H1 (cell line): ENCODE results near the gene RAB5B. TPM values are rescaled to one million over a fixed set of nuclear protein-coding genes. Genes with fewer than 3 reads are reported as not detected.

Experiments used
- CTCF ChIA-PET: fragments of 300-600 bp; sonication (Branson Sonifier 250); formaldehyde crosslinking; loops from one replicate; lab custom pipeline; 2021; ENCODE audit not compliant: partially characterized antibody; lab: Charles Lee
- POLR2A ChIA-PET: fragments of 300-600 bp; sonication (Branson Sonifier 250); formaldehyde crosslinking; loops from one replicate; lab custom pipeline; 2021; ENCODE audit warnings: inconsistent platforms; ENCODE audit not compliant: partially characterized antibody; lab: Charles Lee
- DNase-seq, 2 experiments: peaks; one replicate each; pipeline versions ENCODE4 v3.0.0 to v3.0.0-alpha.2; 2010 to 2022; ENCODE audit warnings: low spot score in 2 of 2, low read depth in 1 of 2, mixed read lengths in 1 of 2
- FAIRE-seq: peaks from 2 replicates; lab custom pipeline; 2011; peaks lifted over from hg19 to GRCh38; lab: Jason Lieb, UNC
- H2AFZ ChIP-seq: 2 replicates; pipeline ENCODE4 v1.8.1; 2012; ENCODE audit warnings: low read length, inconsistent platforms
- H2AK5ac ChIP-seq: 2 replicates; pipeline ENCODE4 v1.6.1; 2013; ENCODE audit warnings: low read depth, low read length
- H2BK120ac ChIP-seq: replicated peaks from 2 replicates; pipeline ENCODE3; 2013; ENCODE audit warnings: low read depth, low read length, inconsistent platforms
- H2BK12ac ChIP-seq: 2 replicates; pipeline ENCODE4 v1.6.1; 2013; ENCODE audit warnings: low read depth, low read length
- H2BK15ac ChIP-seq: 2 replicates; pipeline ENCODE4 v1.6.1; 2013; ENCODE audit warnings: low read length
- H2BK20ac ChIP-seq: 2 replicates; pipeline ENCODE4 v1.6.1; 2013; ENCODE audit warnings: low read length
- H2BK5ac ChIP-seq: 2 replicates; pipeline ENCODE4 v1.6.1; 2013; ENCODE audit warnings: low read depth, low read length
- H3K14ac ChIP-seq: 2 replicates; pipeline ENCODE4 v1.6.1; 2013; ENCODE audit warnings: inconsistent platforms; ENCODE audit not compliant: insufficient read length
- H3K18ac ChIP-seq: 2 replicates; pipeline ENCODE4 v1.6.1; 2013; ENCODE audit warnings: low read length; ENCODE audit errors: extremely low read depth
- H3K23ac ChIP-seq: 2 replicates; pipeline ENCODE4 v1.6.1; 2013; ENCODE audit warnings: inconsistent platforms; ENCODE audit not compliant: insufficient read length
- H3K23me2 ChIP-seq: 2 replicates; pipeline ENCODE4 v1.6.1; 2013; ENCODE audit warnings: low read depth, low read length
- H3K27ac ChIP-seq: 2 replicates; pipeline ENCODE4 v1.6.1; 2011; ENCODE audit warnings: low read depth, low read length, inconsistent platforms
- H3K27me3 ChIP-seq, 4 experiments: replicated peaks in 1 of 4; 1 replicate in 1 of 4; 2 replicates in 3 of 4; pipeline versions ENCODE4 v1.6.1 to v1.8.1; 2011 to 2013; ENCODE audit warnings: low read length in 3 of 4, mild to moderate bottlenecking in 3 of 4, inconsistent platforms in 2 of 4, mixed read lengths in 2 of 4, moderate library complexity in 1 of 4; ENCODE audit not compliant: control insufficient read depth in 3 of 4, insufficient read depth in 3 of 4; ENCODE audit errors: extremely low read depth in 1 of 4
- H3K36me3 ChIP-seq, 4 experiments: 2 replicates each; pipeline versions ENCODE4 v1.6.1 to v1.8.1; 2011 to 2013; ENCODE audit warnings: mild to moderate bottlenecking in 4 of 4, low read length in 3 of 4, moderate library complexity in 2 of 4, control low read depth in 1 of 4, inconsistent platforms in 1 of 4; ENCODE audit not compliant: insufficient read depth in 4 of 4, control insufficient read depth in 2 of 4
- H3K4ac ChIP-seq: replicated peaks from 2 replicates; pipeline ENCODE3; 2013; ENCODE audit warnings: low read length, low read depth, mixed read lengths, inconsistent platforms; ENCODE audit not compliant: insufficient read length
- H3K4me1 ChIP-seq, 4 experiments: replicated peaks in 1 of 4; 1 replicate in 1 of 4; 2 replicates in 3 of 4; pipeline versions ENCODE4 v1.6.1 to v1.8.1; 2011 to 2013; ENCODE audit warnings: low read length in 3 of 4, inconsistent platforms in 2 of 4, mixed read lengths in 1 of 4; ENCODE audit not compliant: insufficient read depth in 4 of 4, control insufficient read depth in 3 of 4
- H3K4me2 ChIP-seq, 2 experiments: 2 replicates each; pipeline versions ENCODE4 v1.6.1 to v1.8.1; 2011 to 2013; ENCODE audit warnings: low read depth in 2 of 2, low read length in 2 of 2, control low read depth in 1 of 2, inconsistent platforms in 1 of 2, mild to moderate bottlenecking in 1 of 2; ENCODE audit not compliant: insufficient read depth in 1 of 2
- H3K4me3 ChIP-seq, 4 experiments: fragments of 200-600, 300-600 bp in 1 of 4; sonication (generic), shearing (Covaris generic), sonication (Bioruptor Twin) in 1 of 4; 2 replicates each; pipeline versions ENCODE4 v1.5.1 to v1.8.1; 2011 to 2016; ENCODE audit warnings: low read length in 4 of 4, low read depth in 3 of 4, control low read depth in 2 of 4, inconsistent platforms in 2 of 4, mild to moderate bottlenecking in 2 of 4, mixed read lengths in 1 of 4, moderate library complexity in 1 of 4; ENCODE audit not compliant: insufficient read depth in 2 of 4; ENCODE audit errors: extremely low read depth in 1 of 4
- H3K56ac ChIP-seq: replicated peaks from 2 replicates; pipeline ENCODE3; 2013; ENCODE audit warnings: low read depth, mild to moderate bottlenecking, mixed read lengths, low read length, inconsistent platforms; ENCODE audit not compliant: insufficient read length
- H3K79me1 ChIP-seq: 2 replicates; pipeline ENCODE4 v1.6.1; 2013; ENCODE audit warnings: low read depth, low read length, control low read depth
- H3K79me2 ChIP-seq, 2 experiments: 2 replicates each; pipeline versions ENCODE4 v1.6.1 to v1.8.1; 2012 to 2013; ENCODE audit warnings: low read length in 2 of 2, mild to moderate bottlenecking in 2 of 2, inconsistent platforms in 1 of 2; ENCODE audit not compliant: insufficient read depth in 2 of 2, control insufficient read depth in 1 of 2
- H3K9ac ChIP-seq, 4 experiments: replicated peaks in 1 of 4; 1 replicate in 1 of 4; 2 replicates in 3 of 4; pipeline versions ENCODE4 v1.6.1 to v1.8.1; 2011 to 2013; ENCODE audit warnings: low read depth in 3 of 4, low read length in 3 of 4, control low read depth in 2 of 4, mild to moderate bottlenecking in 2 of 4, moderate library complexity in 2 of 4, inconsistent platforms in 1 of 4; ENCODE audit errors: extremely low read depth in 1 of 4
- H3K9me3 ChIP-seq, 2 experiments: 2 replicates each; pipeline versions ENCODE4 v1.6.1 to v1.8.1; 2012 to 2013; ENCODE audit warnings: mild to moderate bottlenecking in 2 of 2, moderate library complexity in 2 of 2, control low read depth in 1 of 2, inconsistent platforms in 1 of 2, low read depth in 1 of 2, low read length in 1 of 2, mixed read lengths in 1 of 2; ENCODE audit not compliant: insufficient read depth in 2 of 2
- H4K20me1 ChIP-seq, 2 experiments: replicated peaks in 1 of 2; 2 replicates each; pipeline versions ENCODE3 to v1.8.1; 2011 to 2013; ENCODE audit warnings: inconsistent platforms in 2 of 2, low read length in 2 of 2, mild to moderate bottlenecking in 1 of 2; ENCODE audit not compliant: insufficient read depth in 2 of 2, control insufficient read depth in 1 of 2
- H4K5ac ChIP-seq: 2 replicates; pipeline ENCODE4 v1.6.1; 2013; ENCODE audit warnings: low read length, low read depth, mixed read lengths, inconsistent platforms; ENCODE audit not compliant: insufficient read length
- H4K8ac ChIP-seq: 2 replicates; pipeline ENCODE4 v1.8.0; 2013; ENCODE audit warnings: mild to moderate bottlenecking, moderate library complexity, low read length, inconsistent platforms; ENCODE audit not compliant: insufficient read depth; ENCODE audit errors: extremely low read depth
- H4K91ac ChIP-seq: replicated peaks from 2 replicates; pipeline ENCODE3; 2013; ENCODE audit warnings: low read length, mixed read lengths, inconsistent platforms; ENCODE audit not compliant: insufficient read length
- ASH2L ChIP-seq: fragments of 200-600, 300-600 bp; sonication (generic); IDR thresholded peaks from one replicate; pipeline ENCODE4 v1.7.1; 2017; ENCODE audit warnings: low read length
- CHD2 ChIP-seq: IDR thresholded peaks from 2 replicates; pipeline ENCODE4 v1.6.1; 2012; ENCODE audit warnings: low read length, improper control_type of control experiment
- CTBP2 ChIP-seq: IDR thresholded peaks from 2 replicates; pipeline ENCODE4 v1.7.0; 2011; ENCODE audit warnings: borderline replicate concordance, mild to moderate bottlenecking, moderate library complexity, mixed read lengths, low read length; ENCODE audit not compliant: insufficient read depth, insufficient read length
- HDAC6 ChIP-seq: IDR thresholded peaks from one replicate; pipeline ENCODE4 v1.7.1; 2012; ENCODE audit warnings: low read depth, mild to moderate bottlenecking, inconsistent platforms, low read length, moderate library complexity
- KDM4A ChIP-seq: IDR thresholded peaks from one replicate; pipeline ENCODE4 v1.7.1; 2012; ENCODE audit warnings: low read depth, mild to moderate bottlenecking, moderate library complexity, low read length, inconsistent platforms; ENCODE audit not compliant: severe bottlenecking
- KDM5A ChIP-seq: fragments of 200-600 bp; IDR thresholded peaks from 2 replicates; pipeline ENCODE4 v1.7.1; 2012; ENCODE audit warnings: mild to moderate bottlenecking, low read length, inconsistent platforms, mixed read lengths
- NRF1 ChIP-seq: IDR thresholded peaks from 2 replicates; pipeline ENCODE4 v1.6.1; 2011; ENCODE audit warnings: mild to moderate bottlenecking, low read depth, low read length, improper control_type of control experiment
- POLR2A ChIP-seq, 2 experiments: IDR thresholded peaks; 1 replicate in 1 of 2; 2 replicates in 1 of 2; pipeline ENCODE4 v1.6.1; 2011; ENCODE audit warnings: low read depth in 2 of 2, low read length in 2 of 2, mild to moderate bottlenecking in 2 of 2; ENCODE audit errors: control extremely low read depth in 1 of 2
- POU5F1 ChIP-seq: IDR thresholded peaks from 2 replicates; pipeline ENCODE4 v1.6.1; 2011; ENCODE audit warnings: low read depth, mild to moderate bottlenecking, low read length, moderate library complexity
- RFX5 ChIP-seq: IDR thresholded peaks from 2 replicates; pipeline ENCODE4 v1.6.1; 2011; ENCODE audit warnings: low read depth, low read length, improper control_type of control experiment, borderline replicate concordance
- SIX5 ChIP-seq: IDR thresholded peaks from 2 replicates; pipeline ENCODE4 v1.6.1; 2011; ENCODE audit warnings: mild to moderate bottlenecking, low read depth, low read length
- TAF1 ChIP-seq: IDR thresholded peaks from 2 replicates; pipeline ENCODE4 v1.6.1; 2011; ENCODE audit warnings: mild to moderate bottlenecking, low read depth, low read length
- TAF7 ChIP-seq: optimal IDR thresholded peaks from 2 replicates; pipeline ENCODE3; 2011; ENCODE audit warnings: low read depth, mild to moderate bottlenecking, inconsistent platforms, low read length, moderate library complexity, borderline replicate concordance
- TCF12 ChIP-seq: IDR thresholded peaks from 2 replicates; pipeline ENCODE4 v1.6.1; 2011; ENCODE audit warnings: low read depth, mild to moderate bottlenecking, low read length
- WGBS, 2 experiments: shearing (Covaris generic) in 1 of 2; methylation state at CpG; one replicate each; pipeline versions ENCODE4 v1.1.6 to v1.1.7; 2013 to 2015; ENCODE audit warnings: low lambda C conversion rate in 2 of 2, mixed read lengths in 2 of 2, inconsistent platforms in 1 of 2, low coverage in 1 of 2, missing lambda C conversion rate in 1 of 2; ENCODE audit not compliant: insufficient replicate concordance in 2 of 2, insufficient coverage in 1 of 2, insufficient read length in 1 of 2; ENCODE audit errors: extremely low coverage in 1 of 2, missing lambda C conversion rate in 1 of 2; 5-methylcytosine and 5-hydroxymethylcytosine counted together
- polyA plus RNA-seq, 7 experiments: library from polyadenylated mRNA; depleted of rRNA in 3 of 7; stranded (reverse) in 5 of 7; unstranded in 2 of 7; fragments of >200 nt in 5 of 7; fragments of 200-250 nt in 2 of 7; gene quantifications; 1 replicate in 5 of 7; 2 replicates in 1 of 7; 4 replicates in 1 of 7; pipeline versions ENCODE4 v1.2.1 to v1.2.3, GENCODE V29; 2011 to 2013; ENCODE audit warnings: missing spikeins in 2 of 7, mixed read lengths in 2 of 7
- total RNA-seq: library from RNA; stranded (reverse); fragmentation: NEBNext Ultra II Directional; extraction: Animal tissue kit (Norgen Biotek cat#: 25700); gene quantifications from 2 replicates; pipeline ENCODE4 v1.2.1, GENCODE V29; 2021
- TF ChIP-seq, protein P1 (sequence below): IDR thresholded peaks from 2 replicates; pipeline ENCODE4 v1.6.1; 2011; ENCODE audit warnings: low read depth, mild to moderate bottlenecking, low read length; ENCODE audit not compliant: insufficient read depth

RAB5B gene
- total and polyA plus RNA-seq, 2 of the 8 experiments (the other 6 are each of a cell fraction or from before 2014, with no cell fraction given), result 56.7 to 62.4 TPM

GRCh38 chr12:56004211-56004610, 30.3 kb downstream of the RAB5B start:
- Histone ChIP-seq H2BK12ac (no peak overlapping the region), H3K79me2 (no peaks in the 10 kb centered on the region; a peak in 1 of 4 replicates), H3K23ac (no peak overlapping the region), H3K79me1 (peaks cover 2% of the 10 kb centered on the region; the same call in 1 of the 2 replicates), H2BK120ac (no peak overlapping the region), H3K4ac (no peak overlapping the region), H4K20me1 (no peaks in the 10 kb centered on the region), H3K4me3 (no peak overlapping the region), H3K18ac (no peak overlapping the region), H3K56ac (no peak overlapping the region), H3K14ac (no peak overlapping the region), H3K4me2 (no peak overlapping the region), H4K91ac (no peak overlapping the region), H4K5ac (no peak overlapping the region), H3K4me1 (peaks cover 0 to 4% (median 2%) of the 10 kb centered on the region in 4 experiments; a peak in 3 of 7 replicates), H3K9me3 (no peaks in the 10 kb centered on the region), H2AFZ (no peak overlapping the region), H3K23me2 (peaks cover 9% of the 10 kb centered on the region), H3K9ac (no peak overlapping the region), H3K27ac (no peak overlapping the region), H2BK15ac (no peak overlapping the region), H4K8ac (no peak overlapping the region; the same call in 1 of the 2 replicates), H3K27me3 (no peaks in the 10 kb centered on the region), H2BK20ac (no peak overlapping the region), H3K36me3 (peaks cover 0 to 20% (median 5%) of the 10 kb centered on the region in 4 experiments; a peak in 5 of 8 replicates), H2BK5ac (no peak overlapping the region), H2AK5ac (no peak overlapping the region)
- 95% methylated on average over 10 of the region's 10 CpGs; no CpG with 5 or more reads in 1 of the 2 experiments for WGBS, 2 experiments
- ChIA-PET POLR2A (no interaction called here), CTCF (interaction anchor here (0.8 to 1.3 kb wide), 2 partner anchors 25 to 69 kb away, joined by 3 read pairs; no protein-coding TSS in a partner anchor)
- FAIRE-seq (no peak), DNase-seq (no peak)
- TF ChIP-seq ASH2L (no peak), POLR2A (IDR thresholded peaks at IDR 0.05; ENCODE audit: control extremely low read depth in 1 of 2, low read depth in 2 of 2, low read length in 2 of 2) (no peak), KDM5A (no peak), SIX5 (no peak), KDM4A (no peak), TAF1 (no peak), CTBP2 (no peak), POU5F1 (no peak), TCF12 (no peak), HDAC6 (no peak), TAF7 (no peak), CHD2 (no peak), NRF1 (no peak), RFX5 (no peak)
- TF ChIP-seq, protein P1, sequence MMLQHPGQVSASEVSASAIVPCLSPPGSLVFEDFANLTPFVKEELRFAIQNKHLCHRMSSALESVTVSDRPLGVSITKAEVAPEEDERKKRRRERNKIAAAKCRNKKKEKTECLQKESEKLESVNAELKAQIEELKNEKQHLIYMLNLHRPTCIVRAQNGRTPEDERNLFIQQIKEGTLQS, result no peak
